ENCODE measurements around the gene IKZF1.

Gene IKZF1

GRCh38 chr7:50405221-50405620 is 100.7 kb downstream of the IKZF1 start:
- DNase-seq, result no peak

- DNase-seq, result no peak
These were observed 102.4 kb downstream of the IKZF1 start for GRCh38 chr7:50406935-50407334.

- no peak for DNase-seq
These were observed 105.6 kb downstream of the IKZF1 start for GRCh38 chr7:50409856-50410745.

GRCh38 chr7:50411332-50411731 is 106.8 kb downstream of the IKZF1 start:
- DNase-seq, result no peak

GRCh38 chr7:50412973-50413372 is 108.5 kb downstream of the IKZF1 start:
- DNase-seq, result no peak

GRCh38 chr7:50413561-50413960 is 109.0 kb downstream of the IKZF1 start:
- no peak for DNase-seq

- DNase-seq, result no peak
These were observed 111.4 kb downstream of the IKZF1 start for GRCh38 chr7:50415844-50416364.

GRCh38 chr7:50416527-50417182 is 112.1 kb downstream of the IKZF1 start:
- DNase-seq, result peak in 6 of 58 donors; percentile 6 to 40 (median 11)

GRCh38 chr7:50418086-50418515 is 113.6 kb downstream of the IKZF1 start:
- peak in 48 of 58 donors; percentile 10 to 77 (median 33) for DNase-seq

GRCh38 chr7:50418526-50419290 is 114.2 kb downstream of the IKZF1 start:
- DNase-seq, result no peak

- DNase-seq, result no peak
These were observed 116.5 kb downstream of the IKZF1 start for GRCh38 chr7:50421043-50421442.

GRCh38 chr7:50422858-50423257 is 118.3 kb downstream of the IKZF1 start:
- DNase-seq, result no peak

GRCh38 chr7:50423860-50424259 is 119.3 kb downstream of the IKZF1 start:
- no peak for DNase-seq

GRCh38 chr7:50425318-50425717 is 120.8 kb downstream of the IKZF1 start:
- no peak for DNase-seq

GRCh38 chr7:50426280-50427045 is 121.9 kb downstream of the IKZF1 start:
- DNase-seq, result no peak

GRCh38 chr7:50427518-50427917 is 123.0 kb downstream of the IKZF1 start:
- DNase-seq, result no peak

- no peak for DNase-seq
These were observed 124.4 kb downstream of the IKZF1 start for GRCh38 chr7:50428911-50429310.

GRCh38 chr7:50431316-50431715 is 126.8 kb downstream of the IKZF1 start:
- no peak for DNase-seq

GRCh38 chr7:50431722-50432305 is 127.3 kb downstream of the IKZF1 start:
- DNase-seq, result no peak

- DNase-seq, result no peak
These were observed 131.8 kb downstream of the IKZF1 start for GRCh38 chr7:50436133-50436806.
